Activated CD4-positive, alpha-beta T cell treated with anti-CD3 and anti-CD28 coated beads, Interleukin-2, amount 50 U/mL, for 16 hours (primary cell): ENCODE measurements around the gene TBX1.

Experiments used
- DNase-seq: peaks from one replicate; pipeline ENCODE4 v3.0.0-alpha.2; 2020

TBX1 gene

GRCh38 chr22:19753996-19754700 is 6.4 kb upstream of the TBX1 start:
- DNase-seq: no peak

- DNase-seq: no peak
These were observed 5.9 kb upstream of the TBX1 start for GRCh38 chr22:19754701-19755144.

GRCh38 chr22:19755145-19755710 is 5.3 kb upstream of the TBX1 start:
- no peak for DNase-seq

- no peak for DNase-seq
These were observed 4.8 kb upstream of the TBX1 start for GRCh38 chr22:19755722-19756287.

GRCh38 chr22:19756288-19757128 is 4.1 kb upstream of the TBX1 start:
- peak; percentile 47 for DNase-seq

- no peak for DNase-seq
These were observed 3.2 kb upstream of the TBX1 start for GRCh38 chr22:19757140-19757984.

- no peak for DNase-seq
These were observed 2.3 kb upstream of the TBX1 start for GRCh38 chr22:19757985-19758895.

GRCh38 chr22:19758896-19759426 is 1.6 kb upstream of the TBX1 start:
- DNase-seq: no peak

- DNase-seq: no peak
These were observed 1.0 kb upstream of the TBX1 start for GRCh38 chr22:19759427-19760057.

- DNase-seq: no peak
These were observed 560 bp downstream of the TBX1 start for GRCh38 chr22:19760951-19761724.

- DNase-seq: no peak
These were observed 1.4 kb downstream of the TBX1 start for GRCh38 chr22:19761725-19762567.

- DNase-seq: no peak
These were observed 2.2 kb downstream of the TBX1 start for GRCh38 chr22:19762568-19763457.

- no peak for DNase-seq
These were observed 3.1 kb downstream of the TBX1 start for GRCh38 chr22:19763458-19764298.

- no peak for DNase-seq
These were observed 3.7 kb downstream of the TBX1 start for GRCh38 chr22:19764299-19764593.

- DNase-seq: no peak
These were observed 4.3 kb downstream of the TBX1 start for GRCh38 chr22:19764636-19765476.
